ENCODE results near the gene TSPYL4.

Gene TSPYL4

GRCh38 chr6:116229287-116229913 is 24.5 kb downstream of the TSPYL4 start:
- DNase-seq (ENCODE audit: low read depth in 2 of 3, low spot score in 2 of 3): no peak

GRCh38 chr6:116223355-116223754 is 30.5 kb downstream of the TSPYL4 start:
- DNase-seq (ENCODE audit: low read depth in 2 of 3, low spot score in 2 of 3): no peak

- DNase-seq (ENCODE audit: low read depth in 2 of 3, low spot score in 2 of 3): no peak
Observed at GRCh38 chr6:116221911-116222310, 32.0 kb downstream of the TSPYL4 start.

DNA sequence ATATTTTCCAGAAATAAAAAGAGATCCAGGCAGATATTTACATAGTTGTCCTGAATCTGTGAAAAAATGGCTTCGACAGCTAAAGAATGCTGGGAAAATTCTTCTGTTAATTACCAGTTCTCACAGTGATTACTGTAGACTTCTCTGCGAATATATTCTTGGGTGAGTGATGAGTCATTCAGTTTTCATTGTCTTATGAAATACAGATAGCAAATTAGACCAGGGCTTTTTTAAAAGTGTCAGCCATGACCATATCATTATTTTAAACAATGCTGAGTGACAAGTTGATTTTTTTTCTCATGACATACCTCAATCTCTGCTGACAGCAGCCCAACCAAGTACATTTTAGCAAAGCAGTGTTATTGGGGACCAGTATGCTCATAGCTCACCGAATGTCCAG is 32.8 kb downstream of the TSPYL4 start:
- DNase-seq (ENCODE audit: low read depth in 2 of 3, low spot score in 2 of 3): no peak

- DNase-seq (ENCODE audit: low read depth in 2 of 3, low spot score in 2 of 3): no peak
Observed at GRCh38 chr6:116218866-116219265, 35.0 kb downstream of the TSPYL4 start.

DNA sequence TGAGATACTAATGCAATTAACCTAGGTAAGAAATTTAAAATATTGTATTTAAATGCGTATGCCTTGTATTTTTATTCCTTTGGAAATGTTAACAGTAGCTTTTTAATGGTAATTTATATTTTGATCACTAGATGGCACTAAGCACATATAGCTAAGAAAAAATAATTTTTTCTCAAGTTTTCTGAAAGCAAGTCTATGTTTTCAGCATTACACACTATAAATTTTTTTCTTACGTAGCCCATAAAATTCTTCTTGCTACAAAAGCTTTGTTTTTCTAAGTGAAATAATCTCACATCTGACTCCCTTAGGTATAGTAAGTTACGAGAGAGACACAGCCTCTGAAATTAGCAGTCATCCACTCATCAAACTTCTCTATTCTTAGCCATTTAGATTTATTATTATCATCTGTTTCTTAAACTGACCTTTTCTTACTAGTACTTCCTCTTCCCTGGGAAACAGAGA is 35.7 kb downstream of the TSPYL4 start:
- DNase-seq (ENCODE audit: low read depth in 2 of 3, low spot score in 2 of 3): no peak

DNA sequence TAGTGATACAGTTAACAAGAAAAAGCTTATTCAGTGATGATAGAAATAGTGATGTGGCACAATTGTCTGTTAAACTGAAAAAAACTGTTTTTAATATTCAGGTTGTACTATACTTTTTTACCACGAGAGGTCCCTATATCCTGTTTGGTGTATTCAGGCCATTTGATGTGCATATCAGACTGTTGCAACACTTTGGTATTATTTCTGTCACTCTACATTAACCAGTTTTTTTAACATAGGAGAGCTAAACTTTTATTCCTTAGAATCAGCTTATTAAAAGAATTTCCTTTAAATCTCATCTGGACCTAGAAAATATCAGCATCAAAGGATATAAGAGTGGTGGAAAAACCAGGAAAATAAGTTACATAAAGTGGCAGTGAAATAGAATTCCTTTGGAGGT is 36.8 kb downstream of the TSPYL4 start:
- no peak for DNase-seq (ENCODE audit: low read depth in 2 of 3, low spot score in 2 of 3)

GRCh38 chr6:116215414-116215813 is 38.5 kb downstream of the TSPYL4 start:
- no peak for DNase-seq (ENCODE audit: low read depth in 2 of 3, low spot score in 2 of 3)

DNA sequence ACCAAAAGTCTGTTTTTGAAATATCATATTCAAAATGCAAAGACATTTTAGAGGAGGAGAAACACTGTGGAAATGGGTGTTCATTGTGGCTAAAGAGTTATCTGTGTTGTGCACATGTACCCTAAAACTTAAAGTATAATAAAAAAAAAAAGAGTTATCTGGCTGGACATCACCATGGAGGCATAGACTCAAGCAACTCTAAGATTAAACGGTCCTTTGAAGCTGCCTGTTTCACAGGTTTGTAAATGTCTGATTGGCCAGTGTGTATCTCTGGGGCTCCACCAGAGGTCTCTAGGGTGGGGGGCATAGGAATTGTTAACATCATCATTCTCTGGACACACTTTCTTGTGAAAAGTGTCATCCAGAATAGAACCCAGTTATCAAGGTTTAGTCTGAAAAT is 39.2 kb downstream of the TSPYL4 start:
- no peak for DNase-seq (ENCODE audit: low read depth in 2 of 3, low spot score in 2 of 3)

DNA sequence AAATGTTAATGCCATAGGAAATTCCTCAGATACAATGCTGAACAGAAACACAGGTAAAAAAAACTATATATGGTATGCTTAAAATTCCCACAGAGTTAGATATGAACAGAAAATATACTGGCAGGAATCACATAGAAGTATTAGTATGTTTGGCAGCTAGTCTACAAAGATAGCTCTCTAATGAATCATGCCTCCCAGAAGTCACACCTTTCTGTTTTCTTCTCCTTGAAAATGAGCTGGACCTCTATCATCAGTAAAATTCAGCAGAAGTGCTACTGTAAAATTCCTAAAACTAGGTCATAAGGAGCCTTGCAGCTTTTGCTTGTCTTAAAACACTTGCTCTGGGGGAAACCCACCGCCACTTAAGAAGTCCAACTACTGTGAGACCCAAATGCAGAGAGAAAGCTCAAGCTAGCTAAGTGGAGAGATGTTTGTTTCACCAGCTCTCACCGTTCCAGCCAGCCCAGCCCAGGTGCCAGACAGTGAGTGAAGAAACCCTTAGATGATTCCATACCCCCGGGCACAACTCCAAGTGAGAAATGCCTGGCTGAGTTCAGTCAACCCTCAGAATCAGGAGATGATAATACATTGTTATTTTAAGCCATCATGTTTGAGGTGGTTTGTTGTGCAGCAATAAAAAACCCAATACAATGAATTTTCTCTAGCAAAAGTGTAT is 43.0 kb downstream of the TSPYL4 start:
- DNase-seq (ENCODE audit: low read depth in 2 of 3, low spot score in 2 of 3): no peak

- DNase-seq (ENCODE audit: low read depth in 2 of 3, low spot score in 2 of 3): no peak
Observed at GRCh38 chr6:116210316-116210715, 43.6 kb downstream of the TSPYL4 start.

DNA sequence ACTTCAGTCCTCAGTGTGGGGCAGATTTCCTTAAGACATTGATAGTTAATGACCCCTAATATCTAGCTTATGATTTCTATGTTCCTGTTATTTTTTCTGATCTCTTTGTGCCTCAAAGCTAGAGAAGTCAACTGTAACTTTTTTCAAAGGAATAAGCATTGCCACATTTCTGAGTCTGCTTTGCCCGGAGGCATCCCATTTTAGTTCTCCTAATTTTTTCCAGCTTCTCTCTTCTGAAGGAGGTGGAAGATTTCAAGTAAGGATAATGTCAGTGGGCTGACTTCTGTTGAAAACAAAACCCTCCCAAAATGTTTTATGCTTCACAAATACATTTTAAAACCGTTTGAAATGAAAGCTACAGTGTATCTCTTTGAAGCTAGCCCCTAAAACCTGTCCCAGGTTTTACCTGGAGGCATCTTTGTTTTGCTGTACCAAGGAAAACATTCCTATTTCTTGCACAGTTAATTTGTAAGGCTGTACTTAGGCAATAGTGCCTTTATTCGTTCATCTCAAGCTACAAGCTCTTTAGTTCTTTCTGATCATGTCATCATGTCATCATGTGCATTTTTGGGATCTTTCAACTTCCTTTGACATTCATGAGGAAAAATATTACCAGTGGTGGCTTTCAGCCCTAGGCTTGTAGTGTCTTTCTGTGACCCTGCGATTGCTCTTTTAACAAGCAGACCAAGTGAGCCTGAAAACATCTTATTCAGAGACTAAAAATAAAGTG is 45.7 kb downstream of the TSPYL4 start:
- no peak for DNase-seq (ENCODE audit: low read depth in 2 of 3, low spot score in 2 of 3)

- DNase-seq (ENCODE audit: low read depth in 2 of 3, low spot score in 2 of 3): no peak
Observed at GRCh38 chr6:116206231-116206903, 47.5 kb downstream of the TSPYL4 start.

- no peak for DNase-seq (ENCODE audit: low read depth in 2 of 3, low spot score in 2 of 3)
Observed at GRCh38 chr6:116205281-116205680, 48.6 kb downstream of the TSPYL4 start.

DNA sequence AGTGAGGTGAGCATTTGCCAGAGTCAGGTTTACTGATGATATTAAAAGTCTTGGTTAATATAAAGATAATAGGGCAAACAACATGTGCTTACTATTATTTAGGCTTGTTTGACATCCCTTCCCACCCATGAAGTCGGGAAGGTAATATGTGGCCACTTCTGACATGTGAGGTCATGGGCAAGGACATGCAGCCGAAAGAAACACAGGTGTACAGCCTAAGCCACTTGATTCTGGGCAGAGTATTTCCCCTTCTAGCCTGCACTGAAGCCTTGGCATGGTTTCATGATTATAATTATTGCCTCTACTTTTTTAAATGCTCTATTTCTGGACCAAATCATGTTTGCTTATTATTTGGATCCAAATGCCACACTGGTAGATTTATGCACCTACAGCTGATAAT is 52.3 kb downstream of the TSPYL4 start:
- no peak for DNase-seq (ENCODE audit: low read depth in 2 of 3, low spot score in 2 of 3)

- no peak for DNase-seq (ENCODE audit: low read depth in 2 of 3, low spot score in 2 of 3)
Observed at GRCh38 chr6:116200619-116201249, 53.1 kb downstream of the TSPYL4 start.

All from activated CD8-positive, alpha-beta memory T cell treated with anti-CD3 and anti-CD28 coated beads for 48 hours (primary cell).